GM04503 (cell line): ENCODE data around the gene CDH13.

Source experiments
- DNase-seq: peaks from one replicate; pipeline ENCODE4 v3.0.0-alpha.2; 2012; ENCODE audit warnings: low read depth

Gene CDH13

DNA sequence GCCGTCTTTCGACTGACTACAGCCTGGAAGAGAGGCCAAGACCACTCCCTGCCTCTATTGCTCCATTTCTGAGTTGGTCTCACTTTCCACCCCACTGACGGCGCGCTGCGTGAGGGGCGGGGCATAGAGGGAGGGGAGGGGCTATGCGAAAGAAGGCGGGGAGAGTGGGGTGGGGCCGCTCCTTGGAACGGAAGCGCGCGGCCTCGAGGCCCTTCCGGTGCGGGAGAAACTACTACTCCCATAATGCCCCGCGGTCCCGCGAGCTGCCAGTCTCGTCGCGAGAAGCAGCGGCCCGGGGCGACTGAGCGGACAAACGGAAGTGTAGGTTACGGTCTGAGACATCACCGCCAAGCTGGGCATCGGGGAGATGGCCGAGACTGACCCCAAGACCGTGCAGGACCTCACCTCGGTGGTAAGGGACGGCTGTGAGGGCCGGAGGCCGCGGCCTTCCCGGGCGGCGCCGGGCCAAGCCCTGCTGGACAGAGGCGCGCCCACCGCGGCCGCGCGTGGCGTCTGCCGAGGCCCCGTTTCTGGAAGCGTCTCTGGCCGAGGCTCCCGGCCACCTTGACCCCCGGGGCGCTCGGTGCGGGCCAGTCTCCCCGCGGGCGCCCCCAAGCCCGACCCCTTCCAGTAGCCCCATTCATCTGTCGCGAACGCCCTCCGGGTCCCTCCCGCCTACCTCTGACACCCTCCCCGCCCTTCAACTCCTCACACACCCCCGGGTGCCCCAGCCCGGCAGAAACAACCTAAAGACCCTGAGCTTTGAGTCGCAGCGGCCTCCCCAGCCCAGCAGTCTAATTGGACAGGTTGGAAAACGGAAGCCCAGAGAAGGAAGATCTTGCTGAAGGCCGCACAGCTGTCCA, 1181.2 kb downstream of the CDH13 start, which contains the start of gene HSBP1:
Gene HSBP1, plus strand, starts transcription at position 269 of the 863 bp plus-strand sequence. Its CDS starts 99 bp downstream, at position 368.
- DNase-seq = peak; percentile 46

DNA sequence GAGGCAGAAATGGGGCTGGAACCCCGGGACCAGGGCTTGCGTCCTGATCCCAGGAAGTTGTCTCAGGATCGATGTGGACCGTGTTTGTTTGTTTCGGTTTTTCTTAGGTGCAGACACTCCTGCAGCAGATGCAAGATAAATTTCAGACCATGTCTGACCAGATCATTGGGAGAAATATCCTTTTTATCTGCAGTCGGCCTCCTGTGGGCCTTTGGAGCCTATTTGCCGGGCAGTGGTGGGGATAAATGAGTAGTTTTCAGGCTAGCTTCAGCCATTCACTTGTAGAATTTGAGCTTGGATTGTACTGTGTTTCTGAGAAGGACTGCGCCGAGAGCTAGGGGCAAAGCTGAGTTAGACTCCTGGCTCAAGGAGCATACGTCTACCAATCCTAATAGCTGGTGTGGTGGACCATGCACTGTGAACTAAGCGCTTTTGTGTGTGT, 1181.8 kb downstream of the CDH13 start:
- DNase-seq = no peak

DNA sequence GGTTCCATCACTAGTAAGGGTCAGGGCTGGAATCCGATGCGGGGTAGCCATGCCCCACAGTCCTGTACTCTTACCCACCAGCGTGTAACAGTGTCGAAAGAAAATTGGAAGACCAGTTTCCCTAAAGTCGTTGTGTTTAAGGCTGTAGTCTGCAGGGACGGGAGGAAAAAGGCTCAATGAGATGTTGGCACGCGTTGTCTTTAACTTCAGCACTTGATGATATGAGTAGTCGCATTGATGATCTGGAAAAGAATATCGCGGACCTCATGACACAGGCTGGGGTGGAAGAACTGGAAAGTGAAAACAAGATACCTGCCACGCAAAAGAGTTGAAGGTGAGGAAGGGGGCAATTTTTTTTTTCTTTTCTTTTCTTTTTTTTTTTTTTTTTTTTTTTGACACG, 1182.3 kb downstream of the CDH13 start:
- no peak for DNase-seq

DNA sequence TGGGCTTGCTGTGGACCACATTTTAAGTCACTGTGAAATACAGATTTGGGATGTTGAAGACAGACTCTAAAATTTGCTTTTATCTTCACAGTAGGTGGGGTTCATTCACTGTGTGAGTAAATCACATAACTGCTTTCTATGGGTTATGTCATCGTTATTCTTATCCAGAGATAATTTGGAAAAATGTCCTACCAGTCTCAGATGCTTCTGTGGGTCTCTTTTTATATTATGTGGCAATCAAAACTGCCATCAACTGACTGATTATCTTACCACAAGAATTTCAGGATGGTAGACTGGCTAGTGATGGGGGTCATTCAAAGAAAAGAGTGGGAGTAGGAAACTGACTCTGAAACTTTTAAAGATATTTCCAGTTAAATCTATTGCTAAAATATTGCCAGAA, 1184.1 kb downstream of the CDH13 start:
- DNase-seq = no peak

DNA sequence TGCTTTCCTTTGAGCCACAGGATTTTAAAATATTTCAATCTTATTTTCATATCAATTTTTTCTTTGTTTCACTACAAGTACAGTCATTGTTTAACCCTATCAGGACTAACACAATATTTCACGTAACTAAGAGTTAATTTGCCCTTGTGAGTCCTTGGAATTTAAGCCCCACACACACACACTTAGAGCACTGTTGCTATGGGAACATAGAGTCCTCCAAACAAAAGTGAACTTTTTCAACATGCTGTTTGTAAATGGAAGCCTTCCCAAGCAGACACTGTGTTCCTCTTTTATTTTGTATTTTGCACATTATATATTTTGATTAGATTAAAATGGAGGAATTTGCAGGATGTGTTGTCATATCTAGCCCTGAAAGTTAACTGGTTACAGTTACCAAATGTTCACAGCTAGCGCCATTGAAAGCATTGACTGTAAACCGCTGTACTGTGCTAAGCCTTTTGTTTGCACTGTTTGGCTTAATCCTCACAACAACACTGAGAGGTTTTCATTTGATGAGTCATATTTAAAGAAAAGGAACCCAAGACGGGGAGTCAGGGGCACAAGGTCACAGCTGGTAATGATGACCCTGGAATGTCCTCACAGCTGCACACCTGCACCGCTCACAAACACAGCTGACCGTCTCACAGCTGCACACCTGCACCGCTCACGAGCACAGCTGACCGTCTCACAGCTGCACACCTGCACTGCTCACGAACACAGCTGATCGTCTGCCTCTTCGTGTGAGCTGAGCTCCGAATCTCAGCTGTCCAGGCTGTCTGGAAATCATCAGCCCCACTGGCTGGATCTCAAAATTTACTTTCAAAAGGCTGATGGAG, 1187.3 kb downstream of the CDH13 start:
- DNase-seq = peak; percentile 79

DNA sequence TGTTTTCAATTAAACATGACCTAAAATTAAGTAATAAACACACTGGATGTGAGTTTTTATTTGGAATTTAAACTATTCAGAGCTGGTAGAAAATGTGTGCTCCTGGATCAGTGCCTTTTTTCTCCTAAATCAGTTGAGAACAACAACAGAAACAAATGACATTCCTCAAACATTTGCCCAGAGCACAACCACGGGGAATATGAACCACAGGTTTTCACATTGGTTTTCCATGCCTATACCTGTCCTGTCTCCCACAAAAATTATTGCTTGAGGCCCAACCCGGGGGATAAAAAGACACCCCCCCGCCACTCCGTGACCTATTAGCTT, 1187.9 kb downstream of the CDH13 start:
- DNase-seq = peak; percentile 65

DNA sequence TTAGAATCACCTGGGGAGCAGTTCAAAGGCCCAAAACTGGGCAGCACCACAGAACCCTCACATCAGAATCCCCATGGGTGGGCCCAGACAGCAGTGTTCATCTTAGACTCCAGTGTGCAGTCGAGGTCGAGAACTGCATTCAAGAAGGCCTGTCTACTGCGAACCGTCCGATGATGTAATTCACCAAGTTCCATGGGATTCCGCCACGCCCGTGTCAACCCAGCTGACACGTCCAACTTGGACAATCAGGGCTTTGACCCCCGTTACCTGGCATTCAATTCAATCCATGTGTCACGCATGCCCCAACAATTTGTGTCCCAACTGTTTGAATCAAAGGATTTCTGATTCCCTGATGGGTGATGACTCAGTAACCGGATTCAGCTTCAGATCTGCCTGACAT, 1190.3 kb downstream of the CDH13 start:
- DNase-seq = no peak

DNA sequence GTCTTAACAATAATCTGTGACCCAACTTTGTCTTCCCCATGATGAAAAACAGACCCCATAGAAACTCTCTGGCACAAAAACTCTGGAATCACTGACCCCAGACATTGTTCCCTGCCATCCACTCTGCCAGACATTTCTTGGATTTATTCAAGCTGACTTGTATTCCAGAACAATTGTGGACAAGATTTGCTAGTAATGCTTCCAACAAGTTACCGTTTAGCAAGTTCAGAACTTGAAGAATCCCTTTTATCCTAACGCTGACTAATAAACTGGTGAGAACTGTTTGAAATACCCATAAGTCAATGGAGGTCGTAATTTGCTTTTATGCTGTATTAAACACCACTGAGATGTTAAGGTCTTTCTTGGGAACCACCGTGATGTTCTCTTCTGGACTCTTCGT, 1191.5 kb downstream of the CDH13 start:
- DNase-seq = no peak

DNA sequence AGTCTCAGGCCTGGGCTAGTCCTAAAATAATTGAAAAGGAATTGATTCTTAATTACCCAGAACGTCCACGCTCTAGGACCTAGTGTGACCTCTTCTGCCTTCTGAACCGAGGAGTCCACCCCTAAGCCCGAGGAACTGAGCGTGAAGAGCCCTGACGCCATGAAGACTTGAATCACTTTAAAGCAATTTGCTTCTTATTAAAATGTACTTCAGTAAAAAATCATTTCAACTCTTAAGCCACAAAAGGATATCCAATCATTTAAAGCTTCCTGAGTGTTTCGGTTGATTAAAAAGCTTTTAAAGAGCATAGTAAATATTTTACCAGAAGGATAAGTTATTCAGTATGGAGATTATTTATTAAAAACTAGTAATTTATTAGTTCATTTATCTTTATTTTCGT, 1192.6 kb downstream of the CDH13 start:
- no peak for DNase-seq

DNA sequence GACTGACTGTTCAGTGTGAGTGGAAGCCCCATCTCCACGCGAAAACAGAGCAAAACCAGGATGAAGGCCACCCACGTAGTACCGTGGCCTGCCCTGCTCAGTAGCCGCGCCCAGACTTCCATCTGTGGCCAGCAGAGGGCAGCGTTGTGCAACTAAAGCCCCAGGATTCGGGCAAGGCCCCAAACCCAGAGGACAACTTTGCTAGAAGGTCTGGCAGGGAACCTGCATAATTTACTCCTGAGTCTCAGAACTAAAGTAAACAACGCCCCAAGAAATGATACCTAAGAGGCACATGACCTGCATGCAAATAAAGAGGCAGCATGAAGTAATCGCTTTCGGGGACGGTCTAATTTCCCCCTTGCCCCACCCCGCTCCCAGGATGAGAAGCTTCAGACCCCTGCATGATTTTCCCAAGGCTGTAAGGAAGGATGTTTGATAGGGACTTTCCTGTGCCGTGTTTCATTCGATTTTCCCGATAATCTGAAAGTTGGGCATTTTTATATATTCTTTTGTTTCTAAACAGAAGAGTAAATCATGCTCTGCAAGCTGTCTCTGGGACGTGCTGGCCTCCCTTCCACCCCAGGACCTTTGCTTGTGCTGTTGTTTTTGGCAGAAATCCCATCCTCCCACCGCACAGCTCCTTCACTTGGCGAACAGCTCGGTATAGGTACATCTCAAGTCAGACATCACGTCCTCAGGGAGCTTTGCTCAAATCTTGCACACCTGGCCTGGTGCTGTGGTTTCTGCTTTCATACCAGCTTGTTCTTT, 1199.6 kb downstream of the CDH13 start:
- no peak for DNase-seq

DNA sequence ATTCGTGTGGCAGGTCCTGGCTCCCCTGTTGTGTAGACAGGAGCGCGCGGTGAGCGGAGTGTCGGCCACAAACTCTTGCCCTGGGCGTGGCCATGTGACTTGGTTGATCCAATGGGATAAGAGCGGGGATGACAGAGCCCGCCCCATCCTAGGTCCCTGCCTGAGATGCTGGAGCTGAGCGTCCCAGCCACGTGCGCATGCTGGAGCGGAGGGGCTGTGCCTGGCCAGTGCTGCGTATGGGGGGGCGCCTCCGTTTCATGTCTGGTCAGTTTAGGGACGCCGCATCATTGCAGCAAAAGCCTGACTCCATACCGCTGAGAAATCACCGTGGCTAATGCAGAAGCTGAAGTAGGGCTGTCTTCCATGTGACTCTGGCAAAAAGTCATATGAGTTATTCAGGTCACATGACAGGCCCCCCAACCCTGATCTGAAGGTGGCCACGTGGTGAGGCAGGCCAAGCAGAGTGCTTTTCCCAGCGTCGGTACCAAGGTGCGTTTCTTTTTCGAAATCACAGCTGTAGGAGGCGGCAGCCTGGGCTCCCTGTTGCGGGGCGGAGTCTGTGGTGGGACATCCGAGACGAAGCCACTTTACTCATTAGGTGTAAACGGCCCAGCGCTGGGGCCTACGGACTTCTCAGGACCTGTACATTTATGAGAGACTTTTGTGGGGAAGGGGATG, 1203.5 kb downstream of the CDH13 start:
- no peak for DNase-seq

DNA sequence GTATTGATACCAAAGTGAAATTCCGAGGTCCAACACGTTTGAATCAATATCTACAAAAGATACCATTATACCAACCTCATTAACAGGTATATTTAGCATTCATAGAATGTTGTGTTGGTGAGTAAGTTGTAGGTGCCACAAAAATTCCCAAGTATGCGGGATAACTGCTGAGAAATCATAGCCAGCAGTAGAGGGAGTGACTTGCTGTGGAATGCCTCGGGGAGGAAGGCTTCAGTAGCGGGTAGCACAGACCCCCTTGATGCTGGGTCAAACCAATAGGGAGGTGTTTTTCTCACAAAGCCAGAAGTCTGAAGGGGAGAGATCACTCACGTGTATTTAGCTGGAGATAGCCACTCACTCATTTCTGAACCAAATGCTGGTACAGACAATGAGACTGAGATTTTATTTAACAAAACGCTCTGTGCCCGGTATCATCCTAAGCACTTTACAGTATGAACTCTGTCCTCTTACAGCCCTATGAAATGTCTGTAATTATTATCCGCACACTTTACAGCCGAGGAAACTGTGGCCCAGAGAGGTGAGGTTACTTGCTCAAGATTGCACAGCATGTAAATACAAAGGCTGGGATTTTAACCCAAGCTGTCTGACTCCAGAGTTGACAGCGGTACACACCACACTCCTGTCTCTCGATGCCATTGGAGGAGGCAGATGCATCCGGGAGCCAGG, 1204.1 kb downstream of the CDH13 start:
- DNase-seq = no peak

DNA sequence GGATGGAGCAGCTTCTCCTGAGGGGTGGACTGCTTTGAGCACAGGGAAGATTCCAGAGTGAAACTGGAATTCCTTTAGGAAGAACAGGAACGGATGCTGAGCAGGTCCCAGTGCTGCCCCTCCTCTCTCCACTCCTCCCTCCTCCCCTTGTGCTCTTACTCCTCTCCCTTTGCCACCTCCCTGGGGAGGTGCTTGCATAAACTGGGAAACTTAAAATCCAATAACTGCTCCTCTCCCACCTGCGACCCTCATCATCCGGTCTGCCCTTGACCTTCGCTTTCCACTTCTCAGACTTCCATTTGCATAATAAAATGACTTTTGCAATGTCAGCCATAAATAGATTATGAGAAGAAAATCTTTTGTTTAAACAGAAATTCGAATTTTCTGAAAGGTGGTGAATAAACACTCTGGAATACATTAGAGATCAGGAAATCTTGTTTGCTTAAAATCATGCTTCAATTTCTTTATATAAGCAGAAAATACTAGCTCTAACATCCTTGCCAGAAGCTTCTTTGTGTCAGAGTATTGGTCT, 1204.8 kb downstream of the CDH13 start:
- DNase-seq = no peak

DNA sequence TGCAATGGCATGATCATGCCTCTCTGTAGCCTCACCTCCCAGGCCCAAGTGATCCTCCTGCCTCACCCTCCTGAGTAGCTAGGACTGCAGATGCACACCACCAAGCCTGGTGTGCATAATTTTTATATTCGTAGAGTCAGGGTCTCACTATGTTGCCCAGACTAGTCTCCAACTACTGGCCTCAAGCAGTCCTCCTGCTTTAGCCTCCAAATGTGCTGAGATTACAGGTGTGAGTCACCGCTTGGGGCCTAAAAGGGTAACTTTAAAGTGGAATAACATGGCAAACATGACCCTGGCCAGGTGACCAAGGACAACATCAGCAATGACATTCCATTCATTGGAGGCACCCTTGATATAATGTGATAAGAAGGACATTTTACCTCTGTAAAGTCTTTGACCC, 1207.2 kb downstream of the CDH13 start:
- DNase-seq = no peak

DNA sequence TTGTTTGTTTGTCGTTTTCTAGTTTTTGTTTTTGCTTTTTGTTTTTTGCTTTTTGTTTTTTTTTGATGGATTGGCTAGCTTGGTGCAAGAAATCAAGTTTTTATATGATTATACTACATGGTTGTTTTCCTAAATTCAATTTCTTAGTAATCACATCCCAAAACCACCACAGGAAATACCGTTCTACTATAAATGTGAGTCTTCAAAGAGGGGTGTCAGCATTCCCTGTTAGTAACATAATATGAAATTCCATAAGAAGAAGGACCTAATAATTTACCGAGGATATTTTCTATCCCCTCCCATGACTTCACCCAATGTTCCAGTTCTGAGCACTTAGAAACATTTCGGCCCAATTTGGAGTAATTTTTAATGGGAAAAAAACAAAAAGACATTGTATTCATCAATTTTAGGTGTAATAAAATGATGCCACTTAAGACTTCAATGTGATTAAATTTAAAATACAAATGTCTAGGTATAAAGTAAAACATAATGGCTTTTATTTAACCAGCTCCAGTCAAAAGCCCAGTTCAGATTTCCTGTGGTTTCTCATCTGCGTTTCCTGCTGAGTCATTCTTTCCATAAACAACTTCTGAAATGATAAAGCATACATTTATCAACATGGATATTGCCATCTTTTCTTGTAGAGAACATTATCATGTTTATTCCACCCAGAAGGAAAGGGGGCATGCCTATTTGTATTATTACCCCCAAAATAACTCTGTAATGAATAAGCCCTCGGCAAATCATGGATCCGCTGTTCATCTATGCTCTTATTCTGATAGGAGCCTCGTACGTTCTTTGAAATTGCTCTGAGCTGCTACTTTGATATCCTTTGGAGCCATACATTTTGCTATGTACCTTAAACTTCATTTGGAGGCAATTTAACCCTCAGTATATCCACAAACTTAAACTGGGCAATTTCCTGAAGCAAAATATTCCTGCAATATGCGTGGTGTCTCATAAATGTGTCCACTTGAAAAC, 1209.1 kb downstream of the CDH13 start:
- no peak for DNase-seq

DNA sequence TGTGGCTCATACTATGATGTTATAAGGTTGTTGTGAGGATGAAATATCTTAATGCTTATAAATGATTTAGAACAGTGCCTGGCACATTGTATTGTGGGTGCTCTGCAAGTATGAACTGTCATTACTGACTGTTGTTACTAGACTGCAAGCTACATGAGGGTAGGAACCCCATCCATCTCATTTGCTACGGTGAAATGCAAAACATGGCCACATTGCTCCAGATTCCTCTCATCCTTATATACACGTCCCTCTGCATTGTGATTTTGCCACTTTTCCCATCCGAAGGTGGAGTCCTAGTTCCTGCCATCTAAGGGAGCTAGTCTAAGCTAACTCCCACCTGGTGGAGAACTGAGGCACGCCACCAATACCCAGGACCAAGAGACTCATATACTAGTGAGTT, 1210.8 kb downstream of the CDH13 start:
- DNase-seq = no peak

DNA sequence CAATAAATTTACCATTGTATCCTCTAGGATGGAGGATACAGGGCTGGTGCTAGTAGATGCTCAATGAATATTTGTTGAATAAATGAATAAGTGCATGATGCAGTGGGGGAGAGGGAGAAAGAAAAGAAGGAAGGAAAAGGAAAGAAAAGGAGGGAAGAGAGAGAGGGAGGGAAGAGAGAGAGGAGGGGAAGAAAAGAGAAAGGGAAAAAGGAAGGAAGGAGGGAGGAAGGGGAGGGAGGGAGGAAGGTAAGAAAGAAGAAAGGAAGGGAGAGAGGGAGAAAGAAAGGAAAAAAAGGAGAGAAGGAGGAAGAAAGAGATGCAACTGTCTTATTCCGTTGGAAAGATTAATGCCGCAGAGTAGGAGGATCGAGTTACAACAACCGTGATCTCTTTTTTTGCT, 1211.4 kb downstream of the CDH13 start:
- DNase-seq = no peak

DNA sequence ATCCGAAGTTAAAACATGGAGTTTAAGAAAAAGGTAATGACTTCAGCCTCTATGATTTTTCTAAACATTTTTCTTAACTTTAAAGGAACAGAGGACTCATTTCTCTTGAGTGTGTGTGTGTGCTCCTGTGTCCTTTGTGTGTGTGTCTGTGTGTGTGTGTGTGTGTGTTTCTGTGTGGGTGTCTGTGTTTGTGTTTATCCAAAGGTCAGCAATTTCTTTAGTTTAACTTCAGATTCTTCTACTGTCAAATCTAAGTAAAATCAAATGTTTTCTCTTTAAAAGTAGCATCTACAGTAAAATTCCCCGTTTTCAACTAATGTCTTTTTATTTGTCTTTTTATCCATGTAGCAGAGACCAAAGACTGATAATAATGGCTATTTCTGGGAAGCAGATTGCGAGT, 1212.8 kb downstream of the CDH13 start:
- DNase-seq = no peak

DNA sequence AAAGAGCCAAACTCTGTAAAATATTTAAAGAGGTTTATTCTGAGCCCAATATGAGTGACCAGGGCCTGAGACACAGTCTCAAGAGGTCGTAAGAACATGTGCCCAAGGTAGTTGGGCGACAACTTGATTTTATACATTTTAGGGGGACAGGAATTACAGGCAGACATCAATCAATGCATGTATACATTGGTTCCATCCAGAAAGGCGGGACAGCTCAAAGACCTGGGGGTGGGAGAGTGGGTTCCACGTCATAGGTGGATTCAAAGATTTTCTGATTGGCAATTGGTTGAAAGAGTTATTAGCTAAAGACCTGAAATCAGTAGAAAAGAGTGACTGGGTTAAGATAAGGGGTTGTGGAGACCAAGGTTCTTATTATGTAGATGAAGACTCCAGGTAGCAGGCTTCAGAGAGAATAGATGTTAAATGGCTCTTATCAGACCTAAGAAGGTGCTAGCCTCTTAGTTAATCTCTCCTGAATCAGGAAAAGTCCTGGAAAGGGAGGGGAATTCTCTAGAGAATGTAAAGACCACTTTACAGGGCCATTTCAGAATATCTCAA, 1213.4 kb downstream of the CDH13 start:
- no peak for DNase-seq
